ENCODE data around the gene IGF2BP2.
"Not testable (repeated sequence)": the region's sequence is repeated elsewhere in the genome, so short reads cannot be mapped to it uniquely, and the experiment has no call there.

Gene IGF2BP2

GRCh38 chr3:185708392-185708791 lies 116.5 kb downstream of the IGF2BP2 start:
- DNase-seq: no peak

- DNase-seq: no peak
Measured at GRCh38 chr3:185705498-185705897, 119.3 kb downstream of the IGF2BP2 start.

- DNase-seq: peak; percentile 9
Measured at GRCh38 chr3:185702262-185703225, 122.3 kb downstream of the IGF2BP2 start.

- DNase-seq: no peak
Measured at GRCh38 chr3:185701611-185702261, 123.1 kb downstream of the IGF2BP2 start.

GRCh38 chr3:185699927-185700326 lies 124.9 kb downstream of the IGF2BP2 start:
- no peak for DNase-seq

GRCh38 chr3:185697228-185697627 lies 127.6 kb downstream of the IGF2BP2 start:
- not testable (repeated sequence) for DNase-seq

GRCh38 chr3:185696039-185696438 lies 128.8 kb downstream of the IGF2BP2 start:
- DNase-seq: no peak

- DNase-seq: no peak
Measured at GRCh38 chr3:185693985-185694653, 130.7 kb downstream of the IGF2BP2 start.

GRCh38 chr3:185691622-185692021 lies 133.2 kb downstream of the IGF2BP2 start:
- DNase-seq: no peak

GRCh38 chr3:185687271-185687878 lies 137.5 kb downstream of the IGF2BP2 start:
- DNase-seq: no peak

GRCh38 chr3:185685231-185686035 lies 139.4 kb downstream of the IGF2BP2 start:
- no peak for DNase-seq

GRCh38 chr3:185680231-185680630 lies 144.6 kb downstream of the IGF2BP2 start:
- no peak for DNase-seq

GRCh38 chr3:185678027-185678426 lies 146.8 kb downstream of the IGF2BP2 start:
- DNase-seq: no peak

GRCh38 chr3:185677146-185677829 lies 147.6 kb downstream of the IGF2BP2 start:
- peak; percentile 8 for DNase-seq

- DNase-seq: no peak
Measured at GRCh38 chr3:185667574-185667973, 157.3 kb downstream of the IGF2BP2 start.

- DNase-seq: no peak
Measured at GRCh38 chr3:185663929-185664328, 160.9 kb downstream of the IGF2BP2 start.

GRCh38 chr3:185661772-185662171 lies 163.1 kb downstream of the IGF2BP2 start:
- DNase-seq: no peak

GRCh38 chr3:185661296-185661695 lies 163.5 kb downstream of the IGF2BP2 start:
- DNase-seq: not testable (repeated sequence)

GRCh38 chr3:185659942-185660921 lies 164.6 kb downstream of the IGF2BP2 start:
- DNase-seq: peak; percentile 75

- DNase-seq: no peak
Measured at GRCh38 chr3:185658943-185659342, 165.9 kb downstream of the IGF2BP2 start.

Data from DMS153 (cell line).